ENCODE measurements around the gene DOCK8. TPM values are rescaled to one million over a fixed set of nuclear protein-coding genes. Genes with fewer than 3 reads are reported as not detected.

Gene DOCK8
- total RNA-seq, 1 experiment from 2014 or later, result 39.1 TPM

DNA sequence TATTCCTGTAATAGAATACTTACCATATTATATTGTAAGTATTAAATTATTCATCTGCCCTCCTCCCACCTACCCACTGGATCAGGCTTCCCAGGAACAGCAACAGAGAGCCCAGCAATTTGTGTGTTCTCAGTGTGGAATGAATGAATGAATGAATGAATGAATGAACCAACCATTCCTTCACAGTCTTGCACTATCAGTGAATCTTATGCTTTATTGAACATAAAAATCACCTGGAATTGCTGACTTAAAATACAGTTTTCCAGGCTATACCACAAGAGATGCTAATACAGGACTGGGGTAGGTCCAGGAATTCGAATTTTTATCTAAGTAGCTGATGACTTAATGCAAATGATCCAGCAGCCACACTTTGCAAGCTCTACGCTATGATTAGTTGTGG is 51.6 kb downstream of the DOCK8 start:
- Histone ChIP-seq H3K27ac (ENCODE audit: low read length) (no peak overlapping the region), H3K9me3 (ENCODE audit: low read length) (no peaks in the 10 kb centered on the region), H3K9ac (ENCODE audit: low read length) (no peak overlapping the region), H3K36me3 (ENCODE audit: insufficient read depth, low read length) (no peaks in the 10 kb centered on the region), H3K4me2 (ENCODE audit: low read depth, low read length, poor library complexity, severe bottlenecking) (no peak overlapping the region), H3K4me3 (ENCODE audit: low read length) (no peak overlapping the region), H3K27me3 (ENCODE audit: low read length) (no peaks in the 10 kb centered on the region), H2AFZ (ENCODE audit: low read length) (no peak overlapping the region), H3K79me2 (ENCODE audit: low read length) (no peaks in the 10 kb centered on the region), H3K4me1 (ENCODE audit: low read length) (no peaks in the 10 kb centered on the region), H3K9me2 (replicated peaks; ENCODE audit: insufficient read depth, low read length) (no peaks in the 10 kb centered on the region), H4K20me1 (ENCODE audit: insufficient read depth, low read depth, low read length) (no peaks in the 10 kb centered on the region)
- no peak for DNase-seq

DNA sequence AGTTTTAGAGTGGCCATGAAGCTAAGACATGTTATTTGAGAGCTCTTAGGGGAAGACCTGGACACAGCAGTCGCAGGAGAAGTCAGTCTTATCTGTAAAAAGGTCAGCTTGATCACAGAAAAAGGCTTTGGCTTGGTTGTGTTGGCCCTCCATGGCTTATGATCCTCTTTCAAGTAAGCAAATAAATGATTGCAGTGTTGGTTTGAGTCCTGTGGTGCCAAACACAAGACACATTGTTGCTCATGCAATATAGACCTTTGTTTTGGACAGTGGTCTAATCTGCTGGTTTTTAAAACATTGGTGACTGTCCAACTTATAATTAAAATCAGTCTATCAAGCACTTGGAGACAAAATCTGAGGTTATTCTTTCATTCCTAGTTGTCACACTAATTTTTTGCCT is 54.0 kb downstream of the DOCK8 start:
- Histone ChIP-seq H3K27ac (ENCODE audit: low read length) (no peak overlapping the region), H3K9ac (ENCODE audit: low read length) (no peak overlapping the region), H3K79me2 (ENCODE audit: low read length) (no peaks in the 10 kb centered on the region), H3K9me3 (ENCODE audit: low read length) (no peaks in the 10 kb centered on the region), H3K9me2 (replicated peaks; ENCODE audit: insufficient read depth, low read length) (no peaks in the 10 kb centered on the region), H3K4me3 (ENCODE audit: low read length) (no peak overlapping the region), H2AFZ (ENCODE audit: low read length) (no peak overlapping the region), H3K36me3 (ENCODE audit: insufficient read depth, low read length) (no peaks in the 10 kb centered on the region), H3K4me1 (ENCODE audit: low read length) (peaks cover 4% of the 10 kb centered on the region), H3K27me3 (ENCODE audit: low read length) (no peaks in the 10 kb centered on the region), H3K4me2 (ENCODE audit: low read depth, low read length, poor library complexity, severe bottlenecking) (no peak overlapping the region), H4K20me1 (ENCODE audit: insufficient read depth, low read depth, low read length) (no peaks in the 10 kb centered on the region)
- no peak for DNase-seq

DNA sequence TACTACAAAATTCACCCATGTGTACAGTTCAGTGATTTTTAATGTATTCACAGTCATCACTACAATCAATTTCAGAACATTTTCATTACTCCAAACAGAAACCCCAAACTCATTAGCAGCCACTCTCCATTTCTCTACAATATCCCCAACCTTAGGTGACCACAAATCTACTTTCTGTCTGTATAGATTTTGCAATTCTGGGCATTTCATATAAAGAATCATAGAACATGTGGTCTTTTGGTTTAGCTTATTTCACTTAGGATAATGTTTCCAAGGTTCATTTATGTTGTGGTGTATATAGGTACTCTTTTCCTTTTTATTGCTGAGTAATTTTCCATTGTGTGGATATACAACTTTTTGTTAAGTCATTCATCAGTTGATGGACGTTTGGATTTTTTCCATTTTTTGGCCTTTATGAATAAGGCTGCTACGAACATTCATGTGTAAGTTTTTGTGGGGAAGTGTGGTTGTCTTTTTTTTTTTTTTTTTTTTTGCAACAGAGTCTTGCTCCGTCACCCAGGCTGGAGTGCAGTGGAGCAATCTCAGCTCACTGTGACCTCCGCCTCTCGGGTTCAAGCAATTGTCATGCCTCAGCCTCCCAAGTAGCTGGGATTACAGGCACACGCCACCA is 54.5 kb downstream of the DOCK8 start:
- Histone ChIP-seq H3K9ac (ENCODE audit: low read length) (no peak overlapping the region), H3K9me2 (replicated peaks; ENCODE audit: insufficient read depth, low read length) (no peaks in the 10 kb centered on the region), H3K79me2 (ENCODE audit: low read length) (no peaks in the 10 kb centered on the region), H4K20me1 (ENCODE audit: insufficient read depth, low read depth, low read length) (no peaks in the 10 kb centered on the region), H3K27ac (ENCODE audit: low read length) (no peak overlapping the region), H3K36me3 (ENCODE audit: insufficient read depth, low read length) (no peaks in the 10 kb centered on the region), H3K27me3 (ENCODE audit: low read length) (no peaks in the 10 kb centered on the region), H3K9me3 (ENCODE audit: low read length) (no peaks in the 10 kb centered on the region), H2AFZ (ENCODE audit: low read length) (no peak overlapping the region), H3K4me2 (ENCODE audit: low read depth, low read length, poor library complexity, severe bottlenecking) (no peak overlapping the region), H3K4me1 (ENCODE audit: low read length) (peaks cover 9% of the 10 kb centered on the region), H3K4me3 (ENCODE audit: low read length) (no peak overlapping the region)
- DNase-seq, result no peak

DNA sequence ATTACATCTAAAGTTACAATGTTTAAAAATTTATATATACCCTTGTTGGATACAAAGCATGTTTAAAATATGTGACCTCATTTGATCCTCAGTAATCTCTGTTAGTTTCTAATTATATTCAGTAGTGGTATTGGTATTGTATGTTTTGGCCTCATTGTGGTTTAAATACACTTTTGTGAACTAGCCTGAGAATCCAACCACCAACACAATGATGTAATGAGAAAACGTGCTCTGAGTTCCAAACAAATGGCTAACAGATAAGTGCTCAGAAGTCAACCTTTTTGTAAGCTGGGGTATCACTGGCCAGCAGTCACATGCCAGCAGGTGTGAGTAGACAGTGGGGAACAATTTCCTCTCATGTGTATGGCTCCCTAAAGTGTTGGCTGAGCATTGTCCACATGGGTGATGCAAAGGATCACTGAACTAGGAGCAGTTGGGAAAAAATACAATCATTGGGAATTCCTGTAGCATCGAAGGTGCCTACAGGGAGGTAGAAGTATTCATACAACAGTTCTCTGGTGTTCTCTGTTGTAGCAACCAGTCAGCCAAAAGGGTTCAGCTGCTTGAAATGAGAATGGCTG is 56.1 kb downstream of the DOCK8 start:
- no peak overlapping the region for H3K9ac ChIP-seq (ENCODE audit: low read length)
- peaks cover 12% of the 10 kb centered on the region for H3K79me2 ChIP-seq (ENCODE audit: low read length)

DNA sequence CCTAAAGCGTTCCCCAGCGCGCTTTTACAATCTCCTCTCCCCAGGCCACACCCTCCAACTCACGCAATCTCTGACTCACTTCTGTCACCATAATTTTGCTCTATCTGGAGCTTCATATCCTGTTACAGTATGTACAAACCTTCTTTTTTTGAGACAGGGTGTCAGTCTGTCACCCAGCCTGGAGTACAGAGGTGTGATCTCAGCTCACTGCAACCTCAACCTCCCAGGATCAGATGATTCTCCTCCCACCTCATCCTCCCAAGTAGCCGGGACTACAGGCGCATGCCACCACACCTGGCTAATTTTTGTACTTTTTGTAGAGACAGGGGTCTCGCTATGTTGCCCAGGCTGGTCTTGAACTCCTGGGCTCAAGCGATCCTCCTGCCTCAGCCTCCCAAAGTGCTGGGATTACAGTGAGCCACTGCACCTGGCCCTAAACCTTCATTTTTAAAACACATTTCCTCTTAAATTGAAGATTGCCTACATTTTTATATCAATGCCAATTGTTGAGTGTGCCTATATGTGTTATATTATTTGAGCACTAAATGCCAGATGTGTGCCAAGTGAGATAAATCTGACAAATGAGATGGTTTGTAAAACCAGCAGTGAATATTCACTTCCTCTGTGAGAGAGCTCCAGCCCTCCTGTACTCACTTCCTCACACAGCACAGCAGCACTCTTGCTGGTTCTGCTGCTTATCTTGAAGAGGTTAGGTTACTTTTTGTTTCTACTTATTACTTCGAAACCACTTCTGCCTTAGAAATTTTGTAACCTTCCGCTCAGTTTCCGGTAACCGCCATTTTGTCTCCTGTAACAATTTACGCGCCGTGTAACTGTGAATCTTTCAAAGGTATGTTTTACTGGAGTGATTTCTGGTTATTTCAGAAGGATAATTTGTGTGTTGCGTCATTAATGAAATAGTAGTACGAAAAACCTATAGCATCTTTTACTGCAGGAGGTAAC is 57.9 kb downstream of the DOCK8 start:
- peak overlapping the region; percentile 59 for H3K4me2 ChIP-seq (ENCODE audit: low read depth, low read length, poor library complexity, severe bottlenecking)
- peaks cover 19% of the 10 kb centered on the region for H3K4me1 ChIP-seq (ENCODE audit: low read length)
- no peaks in the 10 kb centered on the region for H3K9me2 ChIP-seq (replicated peaks; ENCODE audit: insufficient read depth, low read length)
- peak; percentile 90 for DNase-seq
- H4K20me1 ChIP-seq (ENCODE audit: insufficient read depth, low read depth, low read length), result no peaks in the 10 kb centered on the region
- peak overlapping the region; percentile 65 for H3K4me3 ChIP-seq (ENCODE audit: low read length)
- H3K79me2 ChIP-seq (ENCODE audit: low read length), result peaks cover 24% of the 10 kb centered on the region
- H3K36me3 ChIP-seq (ENCODE audit: insufficient read depth, low read length), result no peaks in the 10 kb centered on the region
- peak overlapping the region; percentile 74; the same call in 1 of the 2 replicates for H2AFZ ChIP-seq (ENCODE audit: low read length)
- H3K9me3 ChIP-seq (ENCODE audit: low read length), result no peaks in the 10 kb centered on the region
- peak overlapping the region; percentile 67 for H3K9ac ChIP-seq (ENCODE audit: low read length)
- H3K27ac ChIP-seq (ENCODE audit: low read length), result peak overlapping the region; percentile 86
- no peaks in the 10 kb centered on the region for H3K27me3 ChIP-seq (ENCODE audit: low read length)

More for the DNA sequence above, 56.1 kb downstream of the DOCK8 start:
- H3K27me3 ChIP-seq (ENCODE audit: low read length), result no peaks in the 10 kb centered on the region
- no peaks in the 10 kb centered on the region for H3K9me2 ChIP-seq (replicated peaks; ENCODE audit: insufficient read depth, low read length)
- H3K9me3 ChIP-seq (ENCODE audit: low read length), result no peaks in the 10 kb centered on the region
- no peak overlapping the region for H3K27ac ChIP-seq (ENCODE audit: low read length)
- no peak overlapping the region for H3K4me3 ChIP-seq (ENCODE audit: low read length)
- H4K20me1 ChIP-seq (ENCODE audit: insufficient read depth, low read depth, low read length), result no peaks in the 10 kb centered on the region
- peaks cover 19% of the 10 kb centered on the region for H3K4me1 ChIP-seq (ENCODE audit: low read length)
- H3K4me2 ChIP-seq (ENCODE audit: low read depth, low read length, poor library complexity, severe bottlenecking), result no peak overlapping the region
- no peak for DNase-seq
- H3K36me3 ChIP-seq (ENCODE audit: insufficient read depth, low read length), result no peaks in the 10 kb centered on the region
- no peak overlapping the region for H2AFZ ChIP-seq (ENCODE audit: low read length)

DNA sequence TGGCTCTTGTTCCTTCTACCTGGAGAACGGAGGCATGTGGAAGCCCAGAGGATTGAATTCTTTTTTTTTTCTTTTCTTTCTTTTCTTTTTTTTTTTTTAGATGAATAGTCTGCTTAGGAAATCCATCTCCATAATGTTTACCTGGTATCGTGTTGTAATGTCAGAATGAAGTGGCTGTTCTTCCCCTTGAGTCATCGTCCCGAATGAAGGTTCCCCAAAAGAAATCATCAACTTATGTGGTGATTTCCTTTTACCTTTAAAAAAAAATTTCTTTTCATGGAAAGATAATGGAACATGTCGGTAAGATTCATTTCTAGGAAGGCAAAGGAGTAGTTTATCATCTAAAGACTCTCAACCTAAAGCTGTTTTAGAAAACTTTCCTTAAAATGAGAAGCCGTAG is 59.7 kb downstream of the DOCK8 start:
- no peak overlapping the region for H3K27ac ChIP-seq (ENCODE audit: low read length)
- H3K9me3 ChIP-seq (ENCODE audit: low read length), result no peaks in the 10 kb centered on the region
- no peaks in the 10 kb centered on the region for H3K36me3 ChIP-seq (ENCODE audit: insufficient read depth, low read length)
- peak overlapping the region; percentile 59 for H3K4me2 ChIP-seq (ENCODE audit: low read depth, low read length, poor library complexity, severe bottlenecking)
- no peaks in the 10 kb centered on the region for H4K20me1 ChIP-seq (ENCODE audit: insufficient read depth, low read depth, low read length)
- no peak for DNase-seq
- no peaks in the 10 kb centered on the region for H3K9me2 ChIP-seq (replicated peaks; ENCODE audit: insufficient read depth, low read length)
- no peak overlapping the region for H2AFZ ChIP-seq (ENCODE audit: low read length)
- no peaks in the 10 kb centered on the region for H3K27me3 ChIP-seq (ENCODE audit: low read length)
- peaks cover 19% of the 10 kb centered on the region for H3K4me1 ChIP-seq (ENCODE audit: low read length)
- H3K4me3 ChIP-seq (ENCODE audit: low read length), result peak overlapping the region; percentile 65
- peak overlapping the region; percentile 67 for H3K9ac ChIP-seq (ENCODE audit: low read length)
- H3K79me2 ChIP-seq (ENCODE audit: low read length), result peaks cover 35% of the 10 kb centered on the region

DNA sequence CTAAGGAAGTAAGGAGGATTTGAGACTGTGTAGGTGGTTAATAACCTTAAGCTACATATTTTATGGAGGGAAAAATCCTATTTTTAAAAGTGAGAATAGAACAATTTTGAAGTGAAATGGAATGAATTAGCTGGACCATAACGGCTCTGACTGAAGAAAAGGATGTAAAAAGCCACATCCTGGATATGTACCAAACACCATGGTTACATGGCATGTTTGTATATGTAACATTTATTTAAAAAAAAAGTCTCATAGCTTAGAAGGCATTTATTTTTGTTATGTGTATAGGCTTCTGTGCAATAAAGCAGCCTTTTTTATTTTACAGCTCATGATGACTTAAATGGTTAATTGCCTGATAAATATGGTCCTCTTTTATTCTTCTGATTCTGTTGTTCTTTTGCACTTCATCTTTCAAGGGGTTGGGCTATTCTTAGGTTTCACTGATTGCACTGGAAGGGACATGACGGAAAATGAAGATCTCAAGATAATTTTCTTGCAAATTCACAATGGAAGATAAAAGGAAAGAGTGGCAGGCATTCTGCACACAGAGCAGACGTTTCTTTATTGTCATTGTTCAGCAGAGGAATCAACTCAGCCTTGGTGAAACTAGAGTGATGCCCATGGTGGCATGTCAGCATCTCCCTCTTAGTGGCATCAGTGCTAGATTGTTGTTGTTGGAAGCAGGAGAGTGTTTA is 63.1 kb downstream of the DOCK8 start:
- Histone ChIP-seq H3K9ac (ENCODE audit: low read length) (no peak overlapping the region), H3K4me2 (ENCODE audit: low read depth, low read length, poor library complexity, severe bottlenecking) (no peak overlapping the region), H3K4me1 (ENCODE audit: low read length) (peaks cover 28% of the 10 kb centered on the region), H3K36me3 (ENCODE audit: insufficient read depth, low read length) (peaks cover 6% of the 10 kb centered on the region; the same call in 1 of the 2 replicates), H3K9me2 (replicated peaks; ENCODE audit: insufficient read depth, low read length) (no peaks in the 10 kb centered on the region), H4K20me1 (ENCODE audit: insufficient read depth, low read depth, low read length) (no peaks in the 10 kb centered on the region), H2AFZ (ENCODE audit: low read length) (no peak overlapping the region), H3K79me2 (ENCODE audit: low read length) (peaks cover 60% of the 10 kb centered on the region), H3K4me3 (ENCODE audit: low read length) (no peak overlapping the region), H3K9me3 (ENCODE audit: low read length) (no peaks in the 10 kb centered on the region), H3K27ac (ENCODE audit: low read length) (no peak overlapping the region), H3K27me3 (ENCODE audit: low read length) (no peaks in the 10 kb centered on the region)
- DNase-seq, result no peak

Data from Karpas-422 (cell line).